ENCODE data around the gene RIPOR2.

Gene RIPOR2

GRCh38 chr6:24854077-24854666 lies 81.6 kb downstream of the RIPOR2 start:
- in situ Hi-C loops (cut with MboI; ENCODE audit: low sequenced_read_pairs), result loop anchor here (10.0 kb wide), 1 partner anchor 151 kb away; no protein-coding TSS in a partner anchor

- in situ Hi-C loops (cut with MboI; ENCODE audit: low sequenced_read_pairs), result loop anchor here (10.0 kb wide), 1 partner anchor 154 kb away; no protein-coding TSS in a partner anchor
These were observed 84.7 kb downstream of the RIPOR2 start for GRCh38 chr6:24851086-24851485.

- in situ Hi-C loops (cut with MboI; ENCODE audit: low sequenced_read_pairs), result loop anchor here (10.0 kb wide), 1 partner anchor 155 kb away; no protein-coding TSS in a partner anchor
These were observed 86.0 kb downstream of the RIPOR2 start for GRCh38 chr6:24849713-24850112.

GRCh38 chr6:24848461-24848860 lies 87.3 kb downstream of the RIPOR2 start:
- in situ Hi-C loops (cut with MboI; ENCODE audit: low sequenced_read_pairs), result no loop called here

- in situ Hi-C loops (cut with MboI; ENCODE audit: low sequenced_read_pairs), result no loop called here
These were observed 88.4 kb downstream of the RIPOR2 start for GRCh38 chr6:24847402-24847801.

GRCh38 chr6:24845578-24845977 lies 90.2 kb downstream of the RIPOR2 start:
- in situ Hi-C loops (cut with MboI; ENCODE audit: low sequenced_read_pairs), result no loop called here

GRCh38 chr6:24844903-24845302 lies 90.9 kb downstream of the RIPOR2 start:
- in situ Hi-C loops (cut with MboI; ENCODE audit: low sequenced_read_pairs), result no loop called here

- in situ Hi-C loops (cut with MboI; ENCODE audit: low sequenced_read_pairs), result no loop called here
These were observed 91.7 kb downstream of the RIPOR2 start for GRCh38 chr6:24844061-24844460.

- in situ Hi-C loops (cut with MboI; ENCODE audit: low sequenced_read_pairs), result no loop called here
These were observed 95.6 kb downstream of the RIPOR2 start for GRCh38 chr6:24840187-24840586.

GRCh38 chr6:24838994-24839393 lies 96.8 kb downstream of the RIPOR2 start:
- in situ Hi-C loops (cut with MboI; ENCODE audit: low sequenced_read_pairs), result no loop called here

- in situ Hi-C loops (cut with MboI; ENCODE audit: low sequenced_read_pairs), result no loop called here
These were observed 97.7 kb downstream of the RIPOR2 start for GRCh38 chr6:24838081-24838480.

- in situ Hi-C loops (cut with MboI; ENCODE audit: low sequenced_read_pairs), result no loop called here
These were observed 99.7 kb downstream of the RIPOR2 start for GRCh38 chr6:24836109-24836508.

GRCh38 chr6:24833711-24834386 lies 101.9 kb downstream of the RIPOR2 start:
- in situ Hi-C loops (cut with MboI; ENCODE audit: low sequenced_read_pairs), result no loop called here

- in situ Hi-C loops (cut with MboI; ENCODE audit: low sequenced_read_pairs), result no loop called here
These were observed 103.0 kb downstream of the RIPOR2 start for GRCh38 chr6:24832794-24833193.

- in situ Hi-C loops (cut with MboI; ENCODE audit: low sequenced_read_pairs), result no loop called here
These were observed 103.7 kb downstream of the RIPOR2 start for GRCh38 chr6:24831771-24832716.

- in situ Hi-C loops (cut with MboI; ENCODE audit: low sequenced_read_pairs), result no loop called here
These were observed 106.1 kb downstream of the RIPOR2 start for GRCh38 chr6:24829657-24830056.

- in situ Hi-C loops (cut with MboI; ENCODE audit: low sequenced_read_pairs), result no loop called here
These were observed 107.8 kb downstream of the RIPOR2 start for GRCh38 chr6:24827970-24828369.

- in situ Hi-C loops (cut with MboI; ENCODE audit: low sequenced_read_pairs), result no loop called here
These were observed 108.6 kb downstream of the RIPOR2 start for GRCh38 chr6:24827162-24827561.

- in situ Hi-C loops (cut with MboI; ENCODE audit: low sequenced_read_pairs), result no loop called here
These were observed 110.6 kb downstream of the RIPOR2 start for GRCh38 chr6:24825130-24825630.

- in situ Hi-C loops (cut with MboI; ENCODE audit: low sequenced_read_pairs), result no loop called here
These were observed 111.4 kb downstream of the RIPOR2 start for GRCh38 chr6:24824142-24824938.
